Measurements from ENCODE around the gene SMYD1.

- no peak for TF ChIP-seq POLR2AphosphoS5 (IDR thresholded peaks at IDR 0.05)
- TF ChIP-seq, protein P1, sequence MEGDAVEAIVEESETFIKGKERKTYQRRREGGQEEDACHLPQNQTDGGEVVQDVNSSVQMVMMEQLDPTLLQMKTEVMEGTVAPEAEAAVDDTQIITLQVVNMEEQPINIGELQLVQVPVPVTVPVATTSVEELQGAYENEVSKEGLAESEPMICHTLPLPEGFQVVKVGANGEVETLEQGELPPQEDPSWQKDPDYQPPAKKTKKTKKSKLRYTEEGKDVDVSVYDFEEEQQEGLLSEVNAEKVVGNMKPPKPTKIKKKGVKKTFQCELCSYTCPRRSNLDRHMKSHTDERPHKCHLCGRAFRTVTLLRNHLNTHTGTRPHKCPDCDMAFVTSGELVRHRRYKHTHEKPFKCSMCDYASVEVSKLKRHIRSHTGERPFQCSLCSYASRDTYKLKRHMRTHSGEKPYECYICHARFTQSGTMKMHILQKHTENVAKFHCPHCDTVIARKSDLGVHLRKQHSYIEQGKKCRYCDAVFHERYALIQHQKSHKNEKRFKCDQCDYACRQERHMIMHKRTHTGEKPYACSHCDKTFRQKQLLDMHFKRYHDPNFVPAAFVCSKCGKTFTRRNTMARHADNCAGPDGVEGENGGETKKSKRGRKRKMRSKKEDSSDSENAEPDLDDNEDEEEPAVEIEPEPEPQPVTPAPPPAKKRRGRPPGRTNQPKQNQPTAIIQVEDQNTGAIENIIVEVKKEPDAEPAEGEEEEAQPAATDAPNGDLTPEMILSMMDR (IDR thresholded peaks at IDR 0.05), result no peak
Observed at GRCh38 chr2:88057437-88057844, 10.2 kb upstream of the SMYD1 start.
